NAMALWA (cell line): ENCODE measurements around the gene GABRQ.

ENCODE experiments used
- DNase-seq: peaks from one replicate; pipeline ENCODE4 v3.0.0-alpha.2; 2015; ENCODE audit warnings: low spot score

GABRQ gene

GRCh38 chrX:152637649-152638442, at the start of gene GABRQ:
TSS of gene GABRQ (plus strand) at chrX:152637895. CDS start at chrX:152638203, 308 bp downstream.
- no peak for DNase-seq

GRCh38 chrX:152588206-152588605, 49.5 kb upstream of the GABRQ start:
- no peak for DNase-seq

- no peak for DNase-seq
Measured at GRCh38 chrX:152600853-152601633, 36.7 kb upstream of the GABRQ start.

- DNase-seq: peak; percentile 46
Measured at GRCh38 chrX:152601848-152602616, 35.7 kb upstream of the GABRQ start.

- DNase-seq: no peak
Measured at GRCh38 chrX:152614791-152615190, 22.9 kb upstream of the GABRQ start.

GRCh38 chrX:152619897-152620296, 17.8 kb upstream of the GABRQ start:
- no peak for DNase-seq

- DNase-seq: peak; percentile 42
Measured at GRCh38 chrX:152632445-152633097, 5.1 kb upstream of the GABRQ start.

GRCh38 chrX:152635941-152636340, 1.8 kb upstream of the GABRQ start:
- peak; percentile 27 for DNase-seq

- DNase-seq: no peak
Measured at GRCh38 chrX:152638443-152638904, 779 bp downstream of the GABRQ start.

- no peak for DNase-seq
Measured at GRCh38 chrX:152639426-152639825, 1.7 kb downstream of the GABRQ start.

- DNase-seq: no peak
Measured at GRCh38 chrX:152640034-152640818, 2.5 kb downstream of the GABRQ start.

GRCh38 chrX:152641256-152641875, 3.7 kb downstream of the GABRQ start:
- no peak for DNase-seq

- peak; percentile 17 for DNase-seq
Measured at GRCh38 chrX:152641996-152642395, 4.3 kb downstream of the GABRQ start.

GRCh38 chrX:152642931-152643564, 5.4 kb downstream of the GABRQ start:
- no peak for DNase-seq

- no peak for DNase-seq
Measured at GRCh38 chrX:152646961-152647360, 9.3 kb downstream of the GABRQ start.

- DNase-seq: no peak
Measured at GRCh38 chrX:152647978-152648377, 10.3 kb downstream of the GABRQ start.

- no peak for DNase-seq
Measured at GRCh38 chrX:152652060-152652459, 14.4 kb downstream of the GABRQ start.

GRCh38 chrX:152652467-152652866, 14.8 kb downstream of the GABRQ start:
- no peak for DNase-seq

- no peak for DNase-seq
Measured at GRCh38 chrX:152656087-152656486, 18.4 kb downstream of the GABRQ start.

GRCh38 chrX:152656890-152657289, 19.2 kb downstream of the GABRQ start:
- DNase-seq: no peak
